Daoy (cell line): Measurements from ENCODE around the gene SPOCK1. TPM values are rescaled to one million over a fixed set of nuclear protein-coding genes. Genes with fewer than 3 reads are reported as not detected.

Source experiments
- DNase-seq: peaks from one replicate; pipeline ENCODE4 v3.0.0-alpha.2; 2015; ENCODE audit warnings: low read depth
- total RNA-seq: library from RNA; depleted of rRNA; stranded (reverse); fragments of >200 nt; shearing (Covaris generic); gene quantifications from 2 replicates; pipeline ENCODE4 v1.2.3, GENCODE V29; 2014

Gene SPOCK1
- total RNA-seq, 1 experiment from 2014 or later, result 61.0 TPM

- peak; percentile 62 for DNase-seq
Measured at GRCh38 chr5:137300411-137301240, 198.5 kb downstream of the SPOCK1 start.

GRCh38 chr5:137296213-137296781 lies 202.8 kb downstream of the SPOCK1 start:
- peak; percentile 30 for DNase-seq

- no peak for DNase-seq
Measured at GRCh38 chr5:137294604-137295003, 204.5 kb downstream of the SPOCK1 start.

GRCh38 chr5:137292461-137293027 lies 206.6 kb downstream of the SPOCK1 start:
- DNase-seq, result no peak

GRCh38 chr5:137291436-137291835 lies 207.7 kb downstream of the SPOCK1 start:
- no peak for DNase-seq

GRCh38 chr5:137291031-137291430 lies 208.1 kb downstream of the SPOCK1 start:
- no peak for DNase-seq

GRCh38 chr5:137290373-137290772 lies 208.8 kb downstream of the SPOCK1 start:
- no peak for DNase-seq

- DNase-seq, result no peak
Measured at GRCh38 chr5:137289856-137290255, 209.3 kb downstream of the SPOCK1 start.

GRCh38 chr5:137287569-137287968 lies 211.6 kb downstream of the SPOCK1 start:
- DNase-seq, result no peak

- DNase-seq, result no peak
Measured at GRCh38 chr5:137286025-137286610, 213.0 kb downstream of the SPOCK1 start.

GRCh38 chr5:137283801-137284200 lies 215.3 kb downstream of the SPOCK1 start:
- DNase-seq, result no peak

- no peak for DNase-seq
Measured at GRCh38 chr5:137282216-137282615, 216.9 kb downstream of the SPOCK1 start.

- DNase-seq, result no peak
Measured at GRCh38 chr5:137281201-137281600, 217.9 kb downstream of the SPOCK1 start.

- DNase-seq, result no peak
Measured at GRCh38 chr5:137280656-137281055, 218.5 kb downstream of the SPOCK1 start.

- no peak for DNase-seq
Measured at GRCh38 chr5:137279521-137280231, 219.4 kb downstream of the SPOCK1 start.

GRCh38 chr5:137278476-137278875 lies 220.7 kb downstream of the SPOCK1 start:
- DNase-seq, result no peak

GRCh38 chr5:137275083-137275482 lies 224.0 kb downstream of the SPOCK1 start:
- no peak for DNase-seq

GRCh38 chr5:137273511-137273910 lies 225.6 kb downstream of the SPOCK1 start:
- DNase-seq, result peak; percentile 35

GRCh38 chr5:137272831-137273230 lies 226.3 kb downstream of the SPOCK1 start:
- DNase-seq, result no peak

- no peak for DNase-seq
Measured at GRCh38 chr5:137269946-137270345, 229.2 kb downstream of the SPOCK1 start.

- no peak for DNase-seq
Measured at GRCh38 chr5:137269274-137269673, 229.9 kb downstream of the SPOCK1 start.

- DNase-seq, result no peak
Measured at GRCh38 chr5:137268646-137269045, 230.5 kb downstream of the SPOCK1 start.
